PC-3 (cell line): ENCODE data around the gene YPEL1. TPM values are rescaled to one million over a fixed set of nuclear protein-coding genes. Genes with fewer than 3 reads are reported as not detected.

Experiments used
- ATAC-seq: fragments of 200-7000 bp; cut with Tn5 transposase; 2 replicates; pipeline ENCODE4 v1.9.1; 2020; ENCODE audit warnings: mild to moderate bottlenecking, moderate library complexity
- BruUV-seq: library from RNA; stranded (reverse); fragments of 400-500 nt; replicated peaks from 2 replicates; lab custom pipeline; 2021; lab: Mats Ljungman, UMichigan
- CTCF ChIA-PET: fragments of 300-600 bp; sonication (Branson Sonifier 250); formaldehyde crosslinking; loops from one replicate; lab custom pipeline; 2022; ENCODE audit warnings: antibody characterized with exemption; lab: Charles Lee
- POLR2A ChIA-PET: fragments of 300-600 bp; sonication (Branson Sonifier 250); formaldehyde crosslinking; loops from one replicate; lab custom pipeline; 2022; ENCODE audit warnings: antibody characterized with exemption; ENCODE audit not compliant: unreplicated experiment; lab: Charles Lee
- DNase-seq: peaks from one replicate; pipeline ENCODE4 v3.0.0-alpha.2; 2015
- H2AFZ ChIP-seq: fragments of 300-600 bp; sonication (generic); 2 replicates; pipeline ENCODE4 v1.6.0; 2016; ENCODE audit warnings: antibody characterized with exemption, low read length
- H3F3A ChIP-seq: fragments of 300-600 bp; sonication (generic); one replicate; pipeline ENCODE4 v1.6.0; 2017; ENCODE audit warnings: antibody characterized with exemption, low read length, control low read depth, mild to moderate bottlenecking; ENCODE audit not compliant: unreplicated experiment
- H3K27ac ChIP-seq: fragments of 300-600 bp; sonication (generic); 2 replicates; pipeline ENCODE4 v1.5.1; 2016; ENCODE audit warnings: mild to moderate bottlenecking, low read length
- H3K27me3 ChIP-seq: fragments of 300-600 bp; sonication (generic); 2 replicates; pipeline ENCODE4 v1.6.1; 2016; ENCODE audit warnings: low read length, mixed read lengths
- H3K36me3 ChIP-seq: fragments of 300-600 bp; sonication (generic); 2 replicates; pipeline ENCODE4 v1.6.1; 2016; ENCODE audit warnings: low read depth, mixed run types, low read length, mixed read lengths
- H3K4me1 ChIP-seq: fragments of 300-600 bp; sonication (generic); 2 replicates; pipeline ENCODE4 v1.5.1; 2016; ENCODE audit warnings: low read length; ENCODE audit not compliant: insufficient read depth
- H3K4me2 ChIP-seq: fragments of 300-600 bp; sonication (generic); 2 replicates; pipeline ENCODE4 v1.6.0; 2016; ENCODE audit warnings: low read length
- H3K4me3 ChIP-seq: fragments of 300-600 bp; sonication (generic); 2 replicates; pipeline ENCODE4 v1.5.1; 2016; ENCODE audit warnings: mild to moderate bottlenecking, low read length, mixed read lengths
- H3K79me2 ChIP-seq: fragments of 300-600 bp; sonication (generic); 2 replicates; pipeline ENCODE4 v1.6.1; 2017; ENCODE audit warnings: low read length, mixed read lengths
- H3K9ac ChIP-seq: fragments of 300-600 bp; sonication (generic); 2 replicates; pipeline ENCODE4 v1.6.0; 2016; ENCODE audit warnings: mild to moderate bottlenecking, low read length
- H3K9me2 ChIP-seq: fragments of 300-600 bp; sonication (generic); replicated peaks from 2 replicates; pipeline ENCODE4 v1.6.1; 2016; ENCODE audit warnings: mixed run types, low read length, mixed read lengths
- H3K9me3 ChIP-seq: fragments of 300-600 bp; sonication (generic); 2 replicates; pipeline ENCODE4 v1.6.1; 2016; ENCODE audit warnings: low read length, mixed read lengths
- H4K20me1 ChIP-seq: fragments of 300-600 bp; sonication (generic); 2 replicates; pipeline ENCODE4 v1.6.1; 2016; ENCODE audit warnings: low read length, mixed read lengths
- EZH2 ChIP-seq: fragments of 300-600 bp; sonication (generic); IDR thresholded peaks from one replicate; pipeline ENCODE4 v1.6.1; 2017; ENCODE audit warnings: antibody characterized with exemption, mild to moderate bottlenecking, low read length; ENCODE audit not compliant: unreplicated experiment
- EZH2phosphoT487 ChIP-seq: fragments of 300-600 bp; sonication (generic); IDR thresholded peaks from 2 replicates; pipeline ENCODE4 v1.6.1; 2018; ENCODE audit warnings: mild to moderate bottlenecking, antibody characterized with exemption, low read length, borderline replicate concordance
- intact Hi-C: fragments of 100-400 bp; cut with micrococcal nuclease; formaldehyde crosslinking; loops from 2 replicates; pipeline ENCODE4 v1.9.0; 2023
- total RNA-seq: library from RNA; depleted of rRNA; stranded (reverse); fragments of >200 nt; gene quantifications from 2 replicates; pipeline ENCODE4 v1.2.3, GENCODE V29; 2014
- TF ChIP-seq, protein P1 (sequence below): fragments of 300-600 bp; sonication (generic); conservative IDR thresholded peaks from 2 replicates; pipeline ENCODE4 v1.5.1; 2017; ENCODE audit warnings: antibody characterized with exemption, low read depth, mild to moderate bottlenecking, low read length

Gene YPEL1
- total RNA-seq, 1 experiment from 2014 or later: 3.2 TPM

GRCh38 chr22:21727768-21728167, 7.8 kb downstream of the YPEL1 start:
- no peaks in the 10 kb centered on the region for H3K9me3 ChIP-seq
- H3F3A ChIP-seq: no peaks in the 10 kb centered on the region
- H3K79me2 ChIP-seq: no peaks in the 10 kb centered on the region
- ATAC-seq: no peak
- H4K20me1 ChIP-seq: no peaks in the 10 kb centered on the region
- BruUV-seq: no TSS peak
- TF ChIP-seq, protein P1, sequence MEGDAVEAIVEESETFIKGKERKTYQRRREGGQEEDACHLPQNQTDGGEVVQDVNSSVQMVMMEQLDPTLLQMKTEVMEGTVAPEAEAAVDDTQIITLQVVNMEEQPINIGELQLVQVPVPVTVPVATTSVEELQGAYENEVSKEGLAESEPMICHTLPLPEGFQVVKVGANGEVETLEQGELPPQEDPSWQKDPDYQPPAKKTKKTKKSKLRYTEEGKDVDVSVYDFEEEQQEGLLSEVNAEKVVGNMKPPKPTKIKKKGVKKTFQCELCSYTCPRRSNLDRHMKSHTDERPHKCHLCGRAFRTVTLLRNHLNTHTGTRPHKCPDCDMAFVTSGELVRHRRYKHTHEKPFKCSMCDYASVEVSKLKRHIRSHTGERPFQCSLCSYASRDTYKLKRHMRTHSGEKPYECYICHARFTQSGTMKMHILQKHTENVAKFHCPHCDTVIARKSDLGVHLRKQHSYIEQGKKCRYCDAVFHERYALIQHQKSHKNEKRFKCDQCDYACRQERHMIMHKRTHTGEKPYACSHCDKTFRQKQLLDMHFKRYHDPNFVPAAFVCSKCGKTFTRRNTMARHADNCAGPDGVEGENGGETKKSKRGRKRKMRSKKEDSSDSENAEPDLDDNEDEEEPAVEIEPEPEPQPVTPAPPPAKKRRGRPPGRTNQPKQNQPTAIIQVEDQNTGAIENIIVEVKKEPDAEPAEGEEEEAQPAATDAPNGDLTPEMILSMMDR: no peak
- no peak for TF ChIP-seq EZH2phosphoT487
- TF ChIP-seq EZH2: no peak
- no peak overlapping the region for H3K9ac ChIP-seq
- no peaks in the 10 kb centered on the region for H3K27me3 ChIP-seq
- no peak overlapping the region for H3K4me3 ChIP-seq
- H3K36me3 ChIP-seq: no peaks in the 10 kb centered on the region
- DNase-seq: no peak
- ChIA-PET CTCF (no interaction called here), POLR2A (no interaction called here)
- no peak overlapping the region for H3K4me2 ChIP-seq
- no peaks in the 10 kb centered on the region for H3K9me2 ChIP-seq
- H3K4me1 ChIP-seq: no peaks in the 10 kb centered on the region
- intact Hi-C loops: loop anchor here (2.0 kb wide), 1 partner anchor 15 kb away; no protein-coding TSS in a partner anchor
- H3K27ac ChIP-seq: no peak overlapping the region
- H2AFZ ChIP-seq: no peak overlapping the region

DNA sequence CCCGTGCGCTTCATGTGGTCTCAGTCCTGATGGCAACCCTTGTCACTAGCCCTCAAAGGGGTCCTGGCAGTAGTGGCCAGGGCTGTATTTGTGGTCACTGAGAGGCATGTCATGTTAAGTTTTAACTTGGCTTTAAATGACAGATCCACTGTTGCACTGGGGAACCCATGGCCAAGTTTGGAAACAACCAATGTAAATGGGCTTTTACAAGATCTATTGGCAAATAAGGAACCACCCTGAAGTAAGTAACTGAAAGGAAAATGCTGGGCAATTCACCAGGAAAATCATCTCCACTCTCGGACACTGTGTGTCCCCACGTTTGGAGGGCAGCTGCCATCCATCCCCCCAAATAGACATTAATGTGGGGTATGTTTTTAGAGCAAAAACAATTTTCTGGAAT, 8.4 kb downstream of the YPEL1 start:
- TF ChIP-seq, protein P1: no peak
- TF ChIP-seq EZH2phosphoT487: no peak
- TF ChIP-seq EZH2: no peak
- no peak for ATAC-seq

GRCh38 chr22:21726650-21727049, 8.9 kb downstream of the YPEL1 start:
- peak; percentile 59 for DNase-seq

More for the DNA sequence above, 8.4 kb downstream of the YPEL1 start:
- Histone ChIP-seq H3K27me3 (no peaks in the 10 kb centered on the region), H3K79me2 (no peaks in the 10 kb centered on the region), H3K36me3 (no peaks in the 10 kb centered on the region), H3K4me2 (no peak overlapping the region), H3K4me1 (no peaks in the 10 kb centered on the region), H3K4me3 (no peak overlapping the region), H3K27ac (no peak overlapping the region), H4K20me1 (no peaks in the 10 kb centered on the region), H3K9me2 (no peaks in the 10 kb centered on the region), H3K9ac (no peak overlapping the region), H3F3A (no peaks in the 10 kb centered on the region), H3K9me3 (no peaks in the 10 kb centered on the region), H2AFZ (no peak overlapping the region)
- DNase-seq: no peak
- POLR2A ChIA-PET: no interaction called here
- no TSS peak for BruUV-seq
- intact Hi-C loops: loop anchor here (2.0 kb wide), 1 partner anchor 14 kb away; no protein-coding TSS in a partner anchor
- CTCF ChIA-PET: no interaction called here

More at GRCh38 chr22:21726650-21727049, 8.9 kb downstream of the YPEL1 start:
- BruUV-seq: no TSS peak
- intact Hi-C loops: loop anchor here (2.0 kb wide), 1 partner anchor 14 kb away; no protein-coding TSS in a partner anchor
- Histone ChIP-seq H3F3A (no peaks in the 10 kb centered on the region), H3K4me2 (no peak overlapping the region), H3K4me3 (no peak overlapping the region), H3K27ac (no peak overlapping the region), H3K9me3 (no peaks in the 10 kb centered on the region), H3K36me3 (no peaks in the 10 kb centered on the region), H3K4me1 (no peaks in the 10 kb centered on the region), H3K9ac (no peak overlapping the region), H3K9me2 (no peaks in the 10 kb centered on the region), H4K20me1 (no peaks in the 10 kb centered on the region), H2AFZ (no peak overlapping the region), H3K79me2 (no peaks in the 10 kb centered on the region), H3K27me3 (no peaks in the 10 kb centered on the region)
- ATAC-seq: peak; percentile 91
- CTCF ChIA-PET: interaction anchor here (0.6 kb wide), 1 partner anchor 154 kb away, joined by 10 read pairs; no protein-coding TSS in a partner anchor
- POLR2A ChIA-PET: no interaction called here
- TF ChIP-seq, protein P1: peak; percentile 61
- no peak for TF ChIP-seq EZH2phosphoT487
